Inferior parietal cortex (tissue), 1 donor: ENCODE measurements around the gene ANKDD1A.
A peak's percentile ranks its signal among the peaks of the same experiment; 100 is the strongest.

Source experiments
- DNase-seq: peaks from one replicate; pipeline ENCODE4 v3.0.0-alpha.2; 2016; ENCODE audit errors: extremely low spot score

Gene ANKDD1A

DNA sequence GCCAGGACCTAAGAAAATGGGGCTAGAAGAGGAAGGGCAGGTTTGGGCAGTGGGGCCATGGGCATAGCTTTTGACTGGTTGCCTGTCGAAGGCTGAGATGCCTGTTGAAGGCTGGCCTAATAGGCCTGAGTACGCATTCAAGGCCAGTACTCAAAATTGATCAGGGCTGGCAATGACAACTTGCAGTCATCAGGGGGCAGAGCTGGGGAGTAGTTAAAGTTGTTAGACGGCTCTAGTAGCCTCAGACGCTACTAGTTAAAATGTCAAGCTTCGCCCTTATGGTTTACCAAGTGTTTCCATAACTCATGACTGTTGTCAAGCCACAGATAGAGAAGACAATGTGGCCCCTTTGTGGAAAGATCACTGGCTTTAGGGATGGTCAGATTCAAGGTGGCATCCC is 49.3 kb downstream of the ANKDD1A start:
- DNase-seq, result no peak

DNA sequence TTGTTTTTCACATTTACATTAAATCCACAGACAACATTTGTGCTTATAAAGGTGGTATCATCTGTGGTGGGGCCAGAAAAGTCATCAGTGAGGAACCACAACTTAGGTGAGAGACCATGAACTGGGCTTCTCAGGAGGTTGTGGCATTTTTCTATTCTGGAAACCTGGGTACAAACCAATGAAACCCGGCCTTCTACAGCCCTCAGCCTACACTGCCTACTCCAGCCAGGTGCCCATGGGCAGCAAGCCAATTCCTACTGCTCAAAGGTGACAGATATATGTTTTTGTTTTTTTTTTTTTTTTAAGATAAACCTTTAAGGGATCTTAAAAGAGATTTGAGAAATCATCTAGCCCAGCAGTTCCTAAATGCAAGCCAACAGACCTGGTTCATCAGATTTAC is 57.7 kb downstream of the ANKDD1A start:
- DNase-seq, result no peak

DNA sequence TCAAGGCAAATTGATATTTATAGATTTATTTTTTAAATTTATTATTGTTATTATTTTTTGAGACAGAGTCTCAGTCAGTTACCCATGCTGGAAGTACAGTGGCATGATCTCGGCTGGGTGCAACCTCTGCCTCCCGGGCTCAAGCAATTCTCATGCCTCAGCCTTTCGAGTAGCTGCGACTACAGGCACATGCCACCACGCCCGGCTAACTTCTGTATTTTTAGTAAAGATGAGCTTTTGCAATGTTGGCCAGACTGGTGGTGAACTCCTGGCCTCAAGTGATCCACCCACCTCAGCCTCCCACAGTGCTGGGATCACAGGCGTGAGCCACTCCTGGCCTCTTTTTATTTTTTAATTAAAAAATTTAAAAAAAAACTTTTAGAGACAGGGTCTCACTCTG is 59.0 kb downstream of the ANKDD1A start:
- no peak for DNase-seq

DNA sequence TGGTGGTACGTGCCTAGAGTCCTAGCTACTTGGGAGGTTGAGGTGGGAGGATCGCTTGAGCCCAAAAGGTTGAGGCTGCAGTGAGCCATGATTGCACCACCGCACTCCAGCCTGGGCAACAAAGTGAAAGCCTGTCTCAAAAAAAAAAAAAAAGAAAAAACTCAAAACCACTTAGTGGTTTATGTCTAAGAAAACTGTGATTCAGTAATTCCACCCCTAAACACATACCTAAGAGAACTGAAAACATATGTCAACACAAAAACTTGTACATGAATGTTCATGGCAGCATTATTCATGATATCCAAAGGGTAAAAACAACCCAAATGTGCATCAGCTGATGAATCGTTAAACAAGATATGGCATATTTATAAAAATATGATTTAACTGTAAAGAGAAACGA is 63.7 kb downstream of the ANKDD1A start:
- no peak for DNase-seq

DNA sequence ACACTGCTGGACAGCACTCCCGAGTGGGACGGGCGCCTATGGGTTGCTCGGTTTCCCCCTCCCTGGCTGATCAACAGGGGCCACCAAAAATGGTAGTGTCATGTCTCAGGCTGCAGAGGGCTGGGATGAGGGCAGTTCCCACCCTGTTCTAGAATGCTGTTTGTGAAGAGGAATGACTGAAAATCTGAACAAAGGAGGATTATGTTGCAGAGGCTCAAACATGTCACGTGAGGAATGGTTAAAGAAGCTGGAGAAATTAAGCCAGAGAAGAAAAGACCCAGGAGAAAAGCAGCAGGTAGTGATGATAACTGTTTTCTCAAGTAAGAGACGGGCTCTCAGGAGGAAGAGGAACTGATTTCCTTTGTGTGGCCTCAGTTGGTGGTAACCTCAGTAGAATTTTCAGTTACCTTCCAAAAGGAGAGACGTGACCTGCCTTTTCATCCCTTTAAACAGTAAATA is 67.6 kb downstream of the ANKDD1A start:
- no peak for DNase-seq

DNA sequence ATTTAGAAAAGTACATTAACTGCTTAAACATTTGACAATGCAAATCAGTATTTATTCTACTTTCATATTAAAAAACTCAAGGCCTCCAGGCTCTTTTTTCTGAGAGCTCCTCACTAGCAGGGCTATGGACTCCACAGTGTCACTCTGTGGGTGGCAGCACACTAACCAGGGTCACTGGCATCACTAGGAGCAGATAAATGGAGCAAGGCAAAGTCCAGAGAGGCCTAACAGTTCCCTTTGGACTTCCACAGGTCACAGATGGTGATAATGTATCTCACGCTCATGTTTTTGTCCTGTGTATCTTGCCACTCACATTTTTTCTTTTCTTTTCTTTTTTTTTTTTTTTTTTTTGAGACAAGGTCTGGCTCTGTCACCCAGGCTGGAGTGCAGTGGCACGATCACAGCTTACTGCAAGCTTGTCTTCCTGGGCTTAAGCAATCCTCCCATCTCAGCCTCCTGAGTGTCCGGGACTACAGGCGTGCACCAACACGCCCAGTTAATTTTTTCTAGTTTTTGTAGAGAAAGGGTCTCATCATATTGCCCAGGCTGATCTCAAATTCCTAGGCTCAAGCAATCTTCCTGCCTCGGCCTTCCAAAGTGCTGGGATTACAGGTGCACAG is 70.2 kb downstream of the ANKDD1A start:
- no peak for DNase-seq

DNA sequence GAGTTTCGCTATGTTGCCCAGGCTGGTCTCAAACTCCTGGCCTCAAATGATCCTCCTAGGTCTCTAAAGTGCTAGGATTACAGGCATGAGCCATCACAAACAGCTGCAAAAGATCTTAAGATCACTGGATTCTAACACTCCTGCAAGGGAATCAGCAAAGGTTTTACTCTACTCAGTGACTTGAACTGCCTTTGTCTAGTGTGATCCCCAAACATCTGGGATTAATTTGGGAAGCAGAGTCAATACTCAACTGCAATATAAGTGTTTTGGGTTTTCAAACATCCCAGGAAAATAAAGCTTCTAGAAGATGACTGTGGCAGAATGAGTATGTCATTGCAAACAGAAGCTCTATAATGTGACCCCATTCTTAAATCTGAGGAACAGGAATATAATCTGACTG is 70.8 kb downstream of the ANKDD1A start:
- DNase-seq, result no peak

DNA sequence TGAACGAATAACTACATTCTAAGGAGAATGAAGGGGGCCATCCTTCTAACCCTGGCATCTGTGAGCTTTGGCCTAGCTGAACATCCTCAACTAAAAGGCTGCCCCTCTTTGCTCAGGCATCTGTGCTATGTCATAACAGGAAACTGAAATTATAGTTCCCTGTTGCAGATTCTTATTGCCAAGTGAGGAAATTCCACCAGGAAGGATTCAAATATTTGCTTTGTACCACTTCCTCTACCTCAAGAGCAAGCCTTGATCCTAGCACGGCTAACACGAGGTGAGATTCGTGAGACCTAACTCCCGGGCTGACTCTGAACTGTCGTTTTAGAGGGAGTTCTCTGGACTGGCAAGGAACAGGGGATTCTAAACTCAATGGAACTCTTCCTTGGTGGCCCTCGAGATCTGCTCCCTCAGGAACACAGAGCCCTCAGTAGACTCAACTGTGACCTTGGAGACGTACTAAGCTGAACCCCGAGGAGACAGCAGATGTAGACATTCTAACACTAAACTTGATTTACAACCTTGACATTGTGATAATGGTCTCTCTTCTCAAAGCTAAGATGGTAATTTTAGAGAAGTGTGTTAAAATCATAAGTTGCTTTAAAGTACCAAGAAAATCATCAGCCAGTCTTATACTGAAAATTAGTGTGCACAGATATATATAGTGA is 73.8 kb downstream of the ANKDD1A start:
- no peak for DNase-seq

DNA sequence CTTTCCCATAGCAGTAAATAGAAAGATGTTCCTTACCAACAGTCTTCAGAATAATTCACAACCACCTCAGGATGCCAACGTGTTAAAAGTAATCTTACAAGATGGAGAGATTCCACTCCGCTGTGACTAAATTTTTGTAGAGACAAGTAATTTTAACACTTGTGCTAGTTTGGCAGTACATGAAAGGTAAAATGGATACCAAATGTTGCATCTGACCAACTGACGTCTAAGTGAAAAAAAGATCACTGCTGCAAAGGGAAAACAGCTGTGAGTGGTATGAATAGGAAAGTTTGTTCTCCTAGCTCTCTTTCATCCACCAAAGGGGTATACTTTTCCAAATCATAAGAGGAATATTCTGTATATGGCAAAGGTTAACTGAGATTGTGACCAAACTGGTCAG is 75.4 kb downstream of the ANKDD1A start:
- peak; percentile 22 for DNase-seq

DNA sequence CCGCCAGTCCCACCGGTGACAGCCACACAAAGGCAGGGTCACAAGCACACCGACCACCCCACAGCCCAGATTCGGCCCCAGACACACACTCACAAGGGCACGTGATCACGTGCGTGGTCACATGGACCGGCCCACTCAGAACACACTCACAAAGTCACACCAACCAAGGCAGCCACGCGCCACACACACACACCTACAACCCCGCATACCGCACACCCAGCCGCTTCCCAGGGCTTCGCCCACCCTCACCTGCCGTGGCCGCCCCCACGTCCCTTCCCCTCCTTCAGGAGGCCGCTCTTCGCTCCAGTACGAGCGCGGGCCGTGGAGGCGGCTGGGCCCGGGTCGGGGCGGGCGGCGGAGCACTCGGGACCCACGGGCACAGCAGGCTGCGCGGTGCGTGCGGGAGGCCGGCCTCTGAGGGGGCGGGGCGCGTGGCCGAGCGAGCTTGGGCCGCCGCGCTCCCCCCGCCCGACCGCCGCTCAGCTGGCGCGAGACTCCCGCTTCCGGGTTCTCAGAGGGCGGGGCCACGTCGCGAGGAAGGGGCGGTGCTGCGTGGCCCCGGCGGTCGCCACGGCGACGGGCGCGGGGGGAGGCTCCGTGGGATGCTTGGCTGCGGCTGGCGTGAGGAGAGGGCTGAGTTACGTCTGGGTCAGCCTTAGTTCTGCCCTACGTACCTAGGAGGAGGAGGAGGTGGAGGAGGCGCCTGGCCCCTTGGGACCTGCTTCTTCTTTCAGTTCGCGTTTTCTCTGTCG is 77.9 kb downstream of the ANKDD1A start, which contains the start of gene SPG21:
Gene SPG21 (minus strand): TSS at position 499 of the 752 bp plus-strand sequence. CDS start 6,345 bp downstream, outside the sequence.
- DNase-seq, result peak; percentile 89

DNA sequence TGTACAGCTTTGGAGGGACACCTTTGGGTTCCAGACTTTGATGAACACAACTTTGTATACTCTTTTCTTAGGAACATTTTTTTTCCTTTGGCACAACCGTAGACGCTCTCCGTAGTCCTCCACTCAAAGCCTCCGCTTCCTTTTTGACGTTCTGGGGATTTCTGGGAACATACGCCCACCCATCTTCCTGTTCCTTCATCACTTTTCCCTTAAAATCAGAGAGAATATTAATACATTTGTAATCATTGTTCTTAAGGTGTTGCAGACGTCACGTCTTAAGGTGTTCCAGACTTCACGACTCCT is 78.4 kb downstream of the ANKDD1A start:
- DNase-seq, result no peak

DNA sequence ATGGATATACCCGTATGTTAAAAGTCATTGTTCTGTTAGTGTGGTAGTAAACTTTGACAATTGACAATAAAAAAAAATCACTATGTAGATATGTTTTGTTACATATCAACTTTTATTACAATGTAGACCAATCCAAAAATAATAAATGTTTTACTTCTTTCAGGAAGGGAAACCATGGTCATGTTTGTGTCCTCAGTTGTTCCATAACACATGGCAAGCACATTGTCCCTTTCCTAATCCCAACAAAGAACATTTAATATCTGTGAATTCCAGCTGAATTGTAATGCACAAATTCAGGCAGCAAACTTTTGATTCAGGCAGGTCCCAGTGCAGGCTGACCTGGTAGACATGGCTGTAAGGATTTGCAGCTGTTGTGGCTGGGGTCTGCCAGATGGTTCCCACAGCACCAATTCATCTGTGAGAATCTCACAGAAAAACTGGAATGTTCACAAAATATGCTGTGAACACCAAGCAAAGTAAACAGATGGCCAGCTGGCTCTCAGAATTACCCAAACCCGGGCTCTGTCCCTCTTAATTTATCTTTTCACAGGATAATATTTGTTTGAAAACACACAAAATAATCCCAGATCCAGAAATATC is 79.9 kb downstream of the ANKDD1A start:
- DNase-seq, result no peak

DNA sequence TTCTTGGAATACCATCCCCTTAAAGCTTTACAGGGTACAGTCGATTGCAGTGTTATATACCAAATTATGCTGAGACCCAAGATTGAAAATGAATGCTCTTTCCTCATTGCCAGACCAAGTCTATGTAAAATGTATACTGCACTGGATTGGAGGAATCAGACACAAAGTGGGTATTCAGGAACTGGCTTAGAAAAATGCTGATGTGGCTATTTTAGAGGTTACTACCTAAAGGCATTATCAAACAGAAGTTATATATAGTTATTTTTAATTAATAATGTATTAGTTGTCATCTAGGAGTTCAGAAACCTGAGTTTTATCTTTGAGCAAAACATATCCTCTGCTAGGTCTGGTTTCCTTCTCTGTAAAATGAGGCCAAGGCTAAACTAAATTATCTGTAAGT is 81.6 kb downstream of the ANKDD1A start:
- no peak for DNase-seq

DNA sequence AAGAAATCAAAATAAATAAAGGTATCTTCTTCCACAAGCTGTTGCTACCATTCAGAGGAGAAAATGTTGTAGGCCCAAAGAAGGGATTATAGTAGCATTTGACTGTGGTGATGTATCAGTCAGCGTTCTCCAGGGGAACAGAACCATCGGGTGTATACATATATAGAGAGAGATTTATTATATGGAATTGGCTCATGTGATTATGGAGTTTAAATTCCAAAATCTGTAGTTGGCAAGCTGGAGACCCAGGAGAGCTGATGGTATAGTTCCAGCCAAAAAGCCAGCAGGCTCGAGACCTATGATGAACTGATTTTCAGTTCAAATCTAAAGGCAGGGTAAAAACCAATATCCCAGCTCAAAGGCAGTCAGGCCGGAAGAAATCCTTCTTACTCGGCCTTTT is 85.4 kb downstream of the ANKDD1A start:
- no peak for DNase-seq

DNA sequence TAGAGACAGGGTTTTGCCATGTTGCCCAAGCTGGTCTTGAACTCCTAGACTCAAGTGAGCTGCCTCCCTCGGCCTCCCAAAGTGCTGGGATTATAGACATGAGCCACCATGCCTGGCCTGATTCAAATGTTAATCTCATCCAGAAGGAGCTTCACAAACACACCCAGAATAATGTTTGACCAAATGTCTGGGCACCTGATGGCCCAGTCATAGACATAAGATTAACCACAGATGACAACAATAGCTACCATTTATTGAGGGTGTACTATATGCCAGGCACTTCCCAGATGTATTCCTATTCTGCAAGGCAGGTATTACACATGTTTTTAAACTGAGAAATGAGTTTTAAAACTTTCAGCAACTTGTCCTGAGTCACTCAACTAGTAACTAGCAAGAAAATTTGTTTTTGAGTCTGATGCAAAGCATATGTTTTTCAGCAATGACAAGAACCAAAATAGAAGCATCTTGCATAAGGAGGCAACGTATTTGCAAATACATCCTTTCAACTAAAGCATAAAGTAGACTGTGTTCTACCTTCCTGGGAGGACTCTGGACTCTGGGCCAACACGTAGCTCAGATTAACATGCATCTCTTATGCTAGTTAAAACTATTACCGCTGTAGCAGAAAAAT is 86.2 kb downstream of the ANKDD1A start:
- DNase-seq, result no peak

DNA sequence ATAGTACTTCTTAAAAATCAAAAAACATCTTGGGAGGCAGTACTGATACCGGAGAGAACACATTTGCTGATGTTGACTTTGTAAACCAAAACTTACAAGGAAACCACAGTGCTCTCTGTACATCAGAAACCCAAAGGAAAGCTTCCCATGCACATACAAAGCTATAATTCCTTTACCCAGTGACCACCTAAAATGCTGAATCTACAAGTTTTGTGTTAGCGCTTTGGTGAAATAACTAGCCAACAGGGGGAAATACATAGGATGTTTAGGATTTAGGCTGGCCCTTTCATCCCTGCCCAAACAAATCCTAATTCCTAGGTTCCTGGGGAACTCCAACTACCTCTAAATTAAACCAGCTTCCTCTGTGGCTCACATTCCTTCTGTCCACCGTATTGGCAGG is 93.3 kb downstream of the ANKDD1A start:
- DNase-seq, result no peak

DNA sequence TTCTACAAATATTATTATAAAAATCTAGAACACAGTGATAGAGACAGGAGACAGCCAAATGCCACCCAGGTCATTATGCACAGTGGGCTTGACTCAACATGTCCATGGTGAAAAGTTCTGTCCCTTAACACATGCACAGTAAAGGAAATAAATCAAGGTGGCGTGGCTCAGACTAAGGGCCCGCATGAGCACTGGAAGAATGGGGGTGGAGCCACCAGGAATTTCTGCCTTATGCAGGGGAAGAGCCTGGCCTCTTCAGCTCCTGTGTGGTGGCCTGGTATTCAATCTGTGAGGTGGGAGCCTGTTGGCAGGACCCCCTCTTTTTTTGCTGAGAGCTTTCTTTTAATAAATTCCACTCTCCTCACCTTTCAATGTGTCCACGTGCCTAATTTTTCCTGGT is 95.2 kb downstream of the ANKDD1A start:
- no peak for DNase-seq
